Epidermal melanocyte (primary cell): Measurements from ENCODE around the gene ADCY1.
"Not testable (repeated sequence)": the region's sequence is repeated elsewhere in the genome, so short reads cannot be mapped to it uniquely, and the experiment has no call there.

ENCODE experiments used
- DNase-seq: peaks from one replicate; pipeline ENCODE4 v3.0.0; 2011; ENCODE audit warnings: low spot score; ENCODE audit not compliant: insufficient read length

Gene ADCY1

DNA sequence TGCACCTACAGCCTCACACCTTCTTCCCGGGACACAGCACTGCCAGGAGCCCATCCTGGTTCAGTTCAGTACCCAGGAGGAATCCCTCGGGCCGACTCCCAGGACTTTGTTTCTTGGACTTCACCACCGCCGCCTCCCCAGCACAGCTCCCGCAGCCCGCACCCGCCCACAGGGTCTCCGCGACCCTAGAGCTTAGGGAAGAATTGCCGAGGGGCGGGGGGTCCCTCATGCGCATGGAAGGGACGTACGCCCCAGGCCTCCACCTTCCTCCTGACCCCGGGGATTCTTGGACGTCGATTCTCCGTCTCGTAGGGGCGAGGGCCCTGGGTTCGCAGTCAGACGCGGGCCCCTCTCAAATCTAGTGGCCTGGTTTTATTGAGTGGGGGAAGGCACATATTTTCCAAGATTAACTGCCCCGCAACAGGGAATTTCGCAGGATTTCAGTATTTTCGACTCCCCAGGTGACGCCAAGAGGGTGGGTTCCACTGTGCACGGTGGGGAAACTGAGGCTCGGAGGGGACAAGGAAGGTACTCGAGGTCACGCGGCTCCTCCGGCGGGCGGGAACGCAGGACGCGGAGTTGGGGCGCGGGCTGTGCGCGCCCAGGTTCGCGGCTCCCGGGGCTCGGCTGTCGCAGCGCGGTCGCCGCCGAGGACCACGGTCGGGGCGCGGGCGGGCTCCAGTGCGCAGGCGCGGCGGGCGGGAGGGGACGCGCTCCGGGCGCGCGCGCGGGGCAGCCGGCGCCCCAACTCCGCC lies at the start of gene ADCY1:
Gene ADCY1 (plus strand): TSS at position 708 of the 755 bp plus-strand sequence. CDS start 176 bp downstream, outside the sequence.
- no peak for DNase-seq

DNA sequence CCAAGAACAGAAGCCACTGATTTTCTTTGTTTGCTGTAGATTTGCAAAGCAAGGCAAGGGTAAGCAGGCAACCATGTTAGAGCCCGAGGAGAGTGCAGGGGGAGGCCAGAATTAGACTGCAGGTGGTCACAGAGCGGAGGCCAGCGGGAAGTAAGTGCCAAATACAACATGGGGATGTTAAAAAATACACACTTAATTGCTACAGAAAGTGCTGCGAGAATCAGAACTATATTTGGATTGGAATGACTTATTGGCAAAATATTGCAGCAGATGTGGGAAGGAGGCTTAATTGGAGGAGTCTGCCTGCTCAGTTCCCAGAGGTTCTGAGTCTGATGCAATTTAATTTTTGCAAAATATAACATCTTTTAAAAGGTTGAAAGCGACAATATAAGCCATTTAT lies 49.7 kb upstream of the ADCY1 start:
- no peak for DNase-seq

DNA sequence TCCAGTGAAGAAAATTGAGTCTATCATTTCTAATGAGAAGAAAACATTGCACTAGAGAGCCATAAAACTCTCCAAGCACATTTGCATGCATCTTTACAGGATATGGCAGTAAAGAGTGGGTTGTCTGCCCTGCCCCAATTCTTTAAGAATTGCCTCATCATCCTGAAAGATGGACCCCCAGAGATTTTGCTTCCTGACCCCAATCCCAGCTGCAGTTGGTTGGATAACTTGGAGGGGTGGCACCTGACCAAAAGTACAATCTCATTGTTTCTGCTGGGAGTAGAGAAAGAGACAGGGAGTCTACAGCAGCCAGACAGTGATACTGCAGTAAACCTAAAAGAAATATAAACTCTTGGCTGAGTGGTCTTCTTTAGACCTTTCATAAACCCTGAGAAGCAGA lies 49.1 kb upstream of the ADCY1 start:
- DNase-seq = no peak

DNA sequence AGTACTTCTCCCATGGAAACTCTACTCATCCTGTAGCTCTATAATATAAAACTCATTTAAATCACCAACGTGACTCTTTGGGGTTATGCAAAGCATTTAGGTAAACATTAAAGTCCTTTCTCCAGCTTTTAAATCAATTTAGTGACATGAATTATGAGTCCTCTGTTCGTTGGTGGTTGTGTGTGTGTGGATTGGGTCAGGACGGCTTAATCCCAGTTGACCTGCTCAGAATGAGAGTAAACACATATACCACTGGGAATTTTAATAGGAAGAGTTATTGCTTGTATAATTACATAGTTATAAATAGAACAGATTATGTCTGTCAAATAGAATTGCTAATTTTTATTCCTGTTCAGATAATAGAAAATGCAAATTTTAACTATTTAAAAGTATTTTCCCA lies 30.7 kb upstream of the ADCY1 start:
- DNase-seq = no peak

DNA sequence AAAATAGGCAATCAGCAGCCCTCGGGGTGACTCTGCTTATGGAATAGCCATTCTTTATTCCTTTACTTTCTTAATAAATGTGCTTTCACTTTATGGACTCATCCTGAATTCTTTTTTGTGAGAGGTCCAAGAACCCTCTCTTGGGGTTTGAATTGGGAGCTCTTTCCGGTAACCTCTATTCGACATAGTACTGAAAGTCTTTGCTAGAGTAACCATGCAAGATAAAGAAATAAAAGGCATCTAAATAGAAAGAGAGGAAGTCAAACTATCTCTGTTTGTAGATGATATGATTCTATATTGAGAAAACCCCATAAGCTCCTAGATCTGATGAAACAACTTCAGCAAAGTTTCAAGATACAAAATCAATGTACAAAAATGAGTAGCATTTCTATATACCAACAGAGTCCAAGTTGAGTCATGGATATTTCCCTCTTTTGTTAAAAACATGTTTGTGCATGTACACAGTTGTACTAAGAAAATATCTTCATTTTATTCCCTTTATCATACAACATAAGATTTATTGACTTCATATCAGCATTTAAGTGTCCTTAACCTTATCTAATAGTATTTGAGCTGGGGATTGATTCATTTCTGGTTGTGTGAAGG lies 29.0 kb upstream of the ADCY1 start:
- DNase-seq = not testable (repeated sequence)

DNA sequence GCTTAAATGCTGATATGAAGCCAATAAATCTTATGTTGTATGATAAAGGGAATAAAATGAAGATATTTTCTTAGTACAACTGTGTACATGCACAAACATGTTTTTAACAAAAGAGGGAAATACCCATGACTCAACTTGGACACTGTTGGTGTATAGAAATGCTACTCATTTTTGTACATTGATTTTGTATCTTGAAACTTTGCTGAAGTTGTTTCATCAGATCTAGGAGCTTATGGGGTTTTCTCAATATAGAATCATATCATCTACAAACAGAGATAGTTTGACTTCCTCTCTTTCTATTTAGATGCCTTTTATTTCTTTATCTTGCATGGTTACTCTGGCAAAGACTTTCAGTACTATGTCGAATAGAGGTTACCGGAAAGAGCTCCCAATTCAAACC lies 25.3 kb upstream of the ADCY1 start:
- DNase-seq = not testable (repeated sequence)

DNA sequence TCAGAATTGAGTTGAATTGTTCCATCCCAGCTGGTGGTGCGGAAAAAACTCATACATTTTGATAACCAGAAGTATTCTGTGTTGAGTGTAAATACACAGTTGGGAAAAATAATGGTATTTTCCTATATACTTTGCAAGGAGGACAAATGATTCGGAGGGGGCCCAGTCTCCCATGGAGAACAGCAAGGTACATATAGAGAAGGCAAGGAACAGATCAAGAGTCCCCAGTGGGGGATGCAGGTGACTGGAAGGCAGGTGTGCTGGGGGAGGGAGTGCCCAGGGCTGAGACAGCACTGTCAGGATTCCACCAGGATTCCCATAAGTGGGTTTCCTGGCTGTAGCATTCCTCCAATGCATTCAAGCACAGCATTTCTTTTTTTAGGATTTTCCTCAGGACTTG lies 10.8 kb upstream of the ADCY1 start:
- DNase-seq = no peak

DNA sequence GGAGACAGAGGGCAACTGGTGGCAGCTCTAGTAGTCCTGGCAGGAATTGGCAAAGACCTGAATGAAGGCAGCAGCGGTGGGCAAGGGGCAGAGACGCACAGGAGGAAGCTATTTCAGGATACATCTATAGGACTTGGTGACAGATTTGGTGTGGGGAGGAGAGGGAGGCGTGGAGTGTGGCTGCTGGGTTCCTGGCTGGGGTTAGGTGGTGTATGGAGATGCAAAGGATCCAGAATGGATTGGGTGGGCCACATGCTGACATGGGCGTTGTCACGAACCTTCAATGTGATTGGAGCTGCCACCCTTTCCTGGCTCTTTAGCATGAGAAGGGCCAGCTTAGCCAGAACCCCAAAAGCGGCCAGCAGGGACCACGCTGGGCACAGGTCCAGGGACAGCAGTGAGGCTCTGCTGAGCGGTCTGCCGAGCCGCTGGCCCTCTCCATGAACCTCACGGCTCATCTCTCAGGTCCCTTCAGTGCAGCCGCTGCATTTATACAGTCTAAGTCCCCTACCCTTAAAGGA lies 10.2 kb upstream of the ADCY1 start:
- no peak for DNase-seq

DNA sequence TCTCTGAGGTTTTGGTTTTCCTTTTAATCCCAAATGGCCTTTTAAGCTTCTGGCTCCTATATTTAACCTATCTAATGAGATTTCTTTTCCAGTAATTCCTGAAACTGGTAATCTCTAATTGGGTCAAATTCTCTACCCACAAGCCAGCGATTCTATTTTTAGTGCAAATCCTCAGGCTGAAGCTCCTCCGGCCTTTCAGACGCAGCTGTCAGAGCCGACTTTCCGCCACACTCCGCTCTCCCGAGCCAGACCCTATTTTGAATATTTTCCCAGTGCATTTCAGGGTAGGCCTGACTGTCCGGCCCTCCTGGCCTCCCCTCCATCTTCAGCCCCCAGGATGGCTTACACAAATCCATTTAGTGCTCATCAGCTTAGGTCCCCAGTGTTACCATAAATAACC lies 9.7 kb upstream of the ADCY1 start:
- DNase-seq = no peak

DNA sequence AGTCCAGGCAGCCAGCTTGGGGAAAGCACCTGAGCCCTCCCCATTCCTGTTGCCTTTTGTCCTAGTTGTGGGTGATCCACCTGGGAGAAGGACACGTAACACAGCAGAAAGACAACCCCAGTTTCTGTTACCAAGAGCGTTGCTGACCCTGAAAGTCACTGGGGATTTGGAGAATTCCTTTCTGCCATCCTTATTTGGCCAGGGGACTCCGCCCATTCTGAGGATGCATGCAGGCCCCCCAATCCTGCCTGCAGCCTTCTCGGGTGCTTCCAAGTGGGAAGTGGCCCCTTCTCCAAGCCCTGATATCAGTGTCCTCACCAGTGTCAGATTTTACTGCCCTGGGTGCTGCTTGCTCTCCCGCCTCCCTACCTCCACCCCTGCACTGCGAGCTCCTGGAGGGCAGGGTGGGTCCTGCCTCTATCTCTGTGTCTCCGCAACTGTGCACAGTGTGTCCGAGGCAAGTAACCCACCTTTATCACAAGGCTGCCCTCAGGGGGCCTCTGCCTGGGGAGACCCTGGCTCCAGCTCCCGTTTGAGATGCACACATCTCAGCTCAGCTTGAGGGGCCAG lies 9.2 kb upstream of the ADCY1 start:
- DNase-seq = no peak

DNA sequence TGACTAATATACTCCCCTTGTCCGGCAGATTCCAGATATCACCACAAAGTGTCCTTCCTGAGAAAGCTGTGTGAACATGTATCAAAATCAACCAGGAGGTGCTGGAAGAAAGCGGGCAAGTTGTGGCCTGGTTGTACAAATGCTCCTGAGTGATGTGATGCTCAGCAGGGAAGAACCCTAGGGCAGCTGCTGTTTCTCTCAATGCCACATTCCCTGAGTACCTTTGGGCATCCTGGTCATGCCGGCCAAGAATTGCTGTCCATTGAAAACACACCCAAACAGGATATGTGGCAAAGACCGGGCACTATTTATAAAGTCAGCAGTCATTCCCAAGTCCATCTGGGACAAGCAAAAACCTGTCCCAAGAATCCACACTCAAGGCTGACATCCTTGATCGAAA lies 7.8 kb upstream of the ADCY1 start:
- DNase-seq = no peak

DNA sequence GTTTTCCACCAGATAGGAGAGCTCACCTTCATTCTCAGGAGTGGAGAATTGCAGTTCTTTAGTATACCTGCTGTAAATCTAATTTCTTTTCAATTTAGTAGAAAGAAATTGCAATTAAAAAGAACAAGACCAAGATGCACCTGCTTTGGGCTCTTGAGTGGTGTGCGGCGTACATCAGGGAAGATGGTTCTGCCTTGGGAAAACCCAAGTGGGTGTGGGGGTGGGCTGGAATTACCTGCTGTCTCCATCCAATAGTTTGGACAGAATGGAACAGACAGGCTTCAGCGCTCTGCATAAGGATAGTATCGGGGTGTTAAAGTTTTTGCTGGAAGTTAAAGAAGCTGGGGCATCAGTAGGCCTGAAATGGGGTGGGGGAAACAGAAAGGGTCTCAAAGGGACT lies 7.2 kb upstream of the ADCY1 start:
- DNase-seq = no peak

DNA sequence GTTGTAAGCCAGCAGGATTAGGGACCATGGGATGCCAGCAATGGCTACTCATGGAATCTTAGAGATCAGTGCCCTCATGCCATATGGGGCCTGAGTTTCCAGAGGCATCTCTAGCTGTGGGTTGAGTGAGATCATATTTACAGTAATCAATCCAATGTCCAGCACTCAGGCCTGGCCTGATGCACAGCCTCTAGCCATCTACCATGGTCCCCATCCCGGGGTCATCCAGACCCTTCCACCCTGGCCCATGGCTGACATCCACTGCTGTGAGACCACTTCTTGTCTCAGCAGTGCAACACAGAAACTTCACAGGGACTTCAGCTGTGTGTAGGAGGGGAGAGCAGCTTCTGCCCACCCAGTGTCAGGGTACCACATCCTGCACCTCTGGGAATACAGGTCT lies 6.5 kb upstream of the ADCY1 start:
- no peak for DNase-seq

DNA sequence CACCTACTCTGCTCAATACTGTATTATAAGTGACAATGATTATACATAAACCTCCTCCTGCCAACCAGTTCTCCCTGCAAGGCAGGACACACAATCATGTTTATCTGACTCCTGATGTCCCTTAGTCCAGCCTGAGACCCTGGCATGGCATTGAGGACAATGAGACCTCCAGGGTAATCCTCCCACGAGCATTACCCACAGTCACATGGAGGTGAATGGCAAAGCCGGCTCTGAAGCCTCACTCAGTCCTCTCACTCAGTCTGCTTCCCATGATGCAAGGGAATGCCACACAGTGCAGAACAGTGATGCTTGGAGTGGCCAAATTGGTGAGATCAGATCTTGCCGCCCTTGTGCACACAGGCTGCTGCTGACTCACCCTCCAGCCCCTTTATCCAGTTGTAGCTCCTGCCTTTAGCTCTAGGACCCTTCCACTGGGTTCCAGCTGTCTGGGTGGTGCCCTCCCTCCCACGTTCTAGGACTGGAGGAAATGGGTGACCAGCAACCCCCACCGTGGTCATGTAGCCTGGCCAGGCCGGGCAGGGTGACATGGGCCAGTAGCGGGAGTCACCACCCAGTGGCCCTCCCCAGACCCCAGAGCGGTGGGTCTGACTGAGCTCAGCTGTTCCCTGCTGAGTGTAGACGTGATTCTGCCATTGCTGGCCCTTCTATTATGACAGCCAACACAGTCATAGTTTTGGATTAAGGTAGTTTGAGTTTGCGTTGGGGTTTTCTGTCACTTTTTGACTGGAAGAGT lies 5.5 kb upstream of the ADCY1 start:
- no peak for DNase-seq

DNA sequence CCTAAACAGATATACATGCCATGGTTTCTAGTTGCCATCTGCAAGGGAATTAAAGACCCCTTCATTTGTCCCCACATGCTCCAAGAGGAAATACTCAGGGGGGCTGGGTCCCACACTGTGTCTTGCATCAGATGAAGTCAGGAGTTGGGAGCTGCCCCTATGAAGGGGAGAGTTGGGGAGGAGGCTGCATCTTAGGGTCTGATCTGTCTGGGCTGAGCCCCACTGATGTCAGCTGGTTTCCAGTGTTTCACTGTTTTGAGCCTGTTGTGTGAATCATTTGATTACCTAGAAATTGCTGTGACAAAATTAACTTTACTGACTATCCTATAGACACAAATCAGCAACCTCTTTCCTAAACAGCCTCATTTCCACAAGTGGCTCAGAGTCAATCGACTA lies 4.9 kb upstream of the ADCY1 start:
- DNase-seq = no peak

DNA sequence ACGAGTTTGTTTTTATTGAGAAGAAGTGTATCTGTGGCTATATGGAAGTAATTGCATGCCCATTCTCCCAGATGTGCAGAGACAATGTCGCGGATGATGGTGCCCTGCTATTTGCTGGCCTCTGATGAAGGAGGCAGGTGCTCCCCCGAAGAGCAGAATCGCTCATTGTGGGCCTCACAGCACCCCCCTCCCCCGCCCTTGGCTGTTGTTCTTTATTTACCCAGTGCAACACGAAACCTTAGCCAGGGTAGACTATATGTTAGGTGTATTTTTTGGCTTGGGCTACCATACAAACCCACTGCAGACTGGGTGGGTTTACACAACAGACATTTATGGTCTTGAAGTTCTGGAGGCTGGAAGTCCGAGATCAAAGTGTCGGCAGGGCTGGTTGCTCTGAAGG lies 3.4 kb upstream of the ADCY1 start:
- DNase-seq = no peak

DNA sequence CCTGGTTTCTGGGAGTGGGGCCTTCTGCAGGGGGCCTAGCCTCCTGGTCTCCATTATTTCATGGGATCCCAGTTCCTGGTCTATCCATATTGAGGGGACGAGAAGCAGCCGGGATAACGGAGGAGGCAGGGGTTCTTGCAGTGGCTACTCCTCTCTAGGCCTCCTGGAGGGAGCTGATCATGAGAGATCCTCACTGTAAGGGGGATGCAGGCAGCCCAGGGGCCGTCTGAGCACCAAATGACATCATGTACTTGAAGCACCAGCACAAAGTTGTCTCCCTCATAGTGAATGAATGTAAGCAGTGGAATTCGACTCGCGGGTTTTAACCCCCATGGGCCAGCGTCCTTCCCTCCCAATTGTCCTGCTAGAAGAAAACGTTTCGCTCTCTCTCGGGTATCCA lies 964 bp upstream of the ADCY1 start:
- no peak for DNase-seq

DNA sequence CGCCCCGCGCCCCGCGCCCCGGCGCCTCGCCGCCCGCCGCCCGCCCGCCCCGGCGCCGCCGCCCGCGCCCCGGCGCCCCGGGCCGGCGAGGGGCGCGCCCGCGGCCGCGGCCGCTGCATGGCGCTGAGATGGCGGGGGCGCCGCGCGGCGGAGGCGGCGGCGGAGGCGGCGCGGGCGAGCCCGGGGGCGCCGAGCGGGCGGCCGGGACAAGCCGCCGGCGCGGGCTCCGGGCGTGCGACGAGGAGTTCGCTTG lies 174 bp downstream of the ADCY1 start:
- no peak for DNase-seq

DNA sequence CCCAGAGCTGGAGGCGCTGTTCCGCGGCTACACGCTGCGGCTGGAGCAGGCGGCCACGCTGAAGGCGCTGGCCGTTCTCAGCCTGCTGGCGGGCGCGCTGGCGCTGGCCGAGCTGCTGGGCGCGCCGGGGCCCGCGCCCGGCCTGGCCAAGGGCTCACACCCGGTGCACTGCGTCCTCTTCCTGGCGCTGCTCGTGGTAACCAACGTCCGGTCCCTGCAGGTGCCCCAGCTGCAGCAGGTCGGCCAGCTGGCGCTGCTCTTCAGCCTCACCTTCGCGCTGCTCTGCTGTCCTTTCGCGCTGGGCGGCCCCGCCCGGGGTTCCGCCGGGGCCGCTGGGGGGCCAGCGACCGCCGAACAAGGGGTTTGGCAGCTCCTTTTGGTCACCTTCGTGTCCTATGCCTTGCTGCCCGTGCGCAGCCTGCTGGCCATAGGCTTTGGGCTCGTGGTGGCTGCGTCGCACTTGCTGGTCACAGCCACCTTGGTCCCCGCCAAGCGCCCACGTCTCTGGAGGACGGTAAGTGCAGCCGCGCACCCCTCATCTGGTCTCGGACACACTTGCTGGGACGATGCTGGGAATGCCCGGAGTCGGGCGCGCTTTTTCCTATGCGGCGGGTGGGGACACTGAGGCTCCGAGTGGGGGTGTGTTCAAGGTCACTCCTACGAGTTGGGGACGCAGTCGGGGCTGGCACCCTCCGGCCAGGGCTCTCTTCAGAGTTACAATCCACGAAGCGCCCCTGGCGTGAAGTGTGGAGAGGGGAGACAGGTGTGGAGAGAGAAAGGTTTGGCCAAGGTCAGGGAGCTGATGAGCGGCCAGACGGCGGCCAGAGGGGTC lies 717 bp downstream of the ADCY1 start:
- DNase-seq = peak; percentile 63

DNA sequence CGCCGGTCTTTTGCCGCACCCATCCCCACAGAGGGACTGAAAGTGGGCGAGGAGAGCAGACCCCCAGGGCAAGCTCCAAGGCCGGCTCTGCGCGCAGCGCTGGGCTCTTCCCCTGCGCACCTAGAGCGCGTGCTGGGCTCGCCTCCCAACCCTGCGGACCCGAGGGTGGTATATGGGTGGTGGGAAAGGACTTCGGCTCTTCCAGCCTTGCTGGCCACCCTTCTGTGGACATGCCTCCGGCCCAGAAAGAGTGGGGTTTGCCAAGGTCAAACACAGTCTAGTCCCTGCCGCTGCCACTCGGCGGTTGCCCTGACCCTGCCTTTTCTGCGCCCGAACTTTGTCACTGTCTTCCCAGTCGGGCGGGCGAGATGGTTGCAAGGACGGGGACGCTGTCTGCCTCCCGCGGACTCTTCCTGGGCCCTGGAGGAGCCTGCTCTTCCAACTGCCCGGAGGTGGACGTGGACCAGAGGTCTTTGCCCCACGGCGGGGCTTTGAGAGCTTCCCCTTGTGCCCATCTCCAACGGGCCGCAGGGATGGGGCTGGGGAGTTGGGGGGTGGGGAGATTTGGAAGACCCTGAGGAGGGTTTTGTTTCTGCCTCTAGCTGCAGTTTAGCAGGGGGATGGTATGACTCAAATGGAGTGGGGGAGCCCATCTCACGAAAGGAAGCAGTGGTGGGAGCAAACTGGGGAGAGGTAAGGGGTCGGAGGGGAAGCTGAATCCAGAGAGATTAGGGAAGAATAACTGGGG lies 1.5 kb downstream of the ADCY1 start:
- no peak for DNase-seq
